Measurements from ENCODE around the gene PPP1R7.

The PPP1R7 gene

GRCh38 chr2:241118737-241119505 lies 31.3 kb upstream of the PPP1R7 start:
- no peak for DNase-seq

- no peak for DNase-seq
Observed at GRCh38 chr2:241120440-241120839, 29.8 kb upstream of the PPP1R7 start.

- DNase-seq, result no peak
Observed at GRCh38 chr2:241121008-241121407, 29.3 kb upstream of the PPP1R7 start.

GRCh38 chr2:241122376-241123002 lies 27.8 kb upstream of the PPP1R7 start:
- DNase-seq, result no peak

- peak in 18 of 56 donors; percentile 6 to 71 (median 24) for DNase-seq
Observed at GRCh38 chr2:241123816-241124536, 26.3 kb upstream of the PPP1R7 start.

DNA sequence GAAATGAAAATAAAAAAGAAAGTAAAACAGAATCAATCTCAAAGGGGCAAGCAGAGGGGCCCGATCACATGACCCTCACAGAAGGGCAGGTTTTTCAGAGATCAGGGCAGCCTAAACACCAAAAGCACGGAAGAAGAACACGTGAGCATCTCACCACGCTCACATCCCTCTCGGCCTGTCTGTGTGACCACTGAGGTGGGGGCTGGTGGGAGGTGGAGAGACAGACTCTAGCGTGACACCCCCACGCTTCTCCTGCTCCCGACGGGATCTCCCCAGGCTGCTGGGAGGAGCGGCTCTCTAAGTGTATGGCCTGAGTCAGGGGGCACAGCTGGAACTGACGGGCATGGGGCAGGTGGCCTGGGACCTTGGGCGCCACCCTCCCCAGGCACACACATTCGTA lies 24.6 kb upstream of the PPP1R7 start:
- DNase-seq, result no peak

GRCh38 chr2:241126201-241126611 lies 24.1 kb upstream of the PPP1R7 start:
- no peak for DNase-seq

- no peak for DNase-seq
Observed at GRCh38 chr2:241126771-241127202, 23.5 kb upstream of the PPP1R7 start.

DNA sequence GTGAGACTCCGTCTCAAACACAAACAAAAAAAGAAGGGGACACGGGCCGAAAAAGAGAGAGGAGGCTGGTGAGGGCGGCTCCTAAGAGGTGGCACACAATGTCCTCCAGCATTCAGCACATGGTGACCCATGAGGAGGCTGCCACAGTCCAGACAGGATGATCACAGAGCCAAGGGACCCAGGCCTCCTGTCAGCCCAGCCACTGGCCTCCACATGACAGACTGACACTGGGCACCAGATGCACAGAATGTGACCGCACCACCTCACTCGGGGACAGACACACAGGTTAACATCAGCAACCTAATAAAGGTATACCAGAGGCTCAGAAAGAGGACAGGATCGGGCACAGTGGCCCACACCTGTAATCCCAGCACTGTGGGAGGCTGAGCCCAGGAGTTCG lies 22.0 kb upstream of the PPP1R7 start:
- no peak for DNase-seq

GRCh38 chr2:241129086-241129871 lies 21.0 kb upstream of the PPP1R7 start:
- no peak for DNase-seq

GRCh38 chr2:241130316-241130715 lies 20.0 kb upstream of the PPP1R7 start:
- no peak for DNase-seq

DNA sequence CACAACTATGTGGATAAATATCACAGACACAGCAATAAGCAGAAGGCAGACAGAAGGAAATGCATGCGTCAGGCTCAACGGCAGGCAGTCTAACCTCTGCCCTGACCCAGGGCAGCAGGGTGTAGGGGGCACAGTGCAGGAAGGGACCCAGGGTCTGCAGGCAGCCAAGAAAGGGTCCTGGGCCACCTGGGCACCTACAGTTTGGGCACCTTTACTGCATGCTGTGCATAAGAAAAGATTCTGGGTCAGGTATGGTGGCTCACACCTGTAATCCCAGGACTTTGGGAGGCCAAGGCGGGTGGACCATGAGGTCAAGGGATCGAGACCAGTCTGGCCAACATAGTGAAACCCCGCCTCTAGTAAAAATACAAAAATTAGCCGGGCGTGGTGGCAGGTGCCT lies 18.7 kb upstream of the PPP1R7 start:
- DNase-seq, result no peak

DNA sequence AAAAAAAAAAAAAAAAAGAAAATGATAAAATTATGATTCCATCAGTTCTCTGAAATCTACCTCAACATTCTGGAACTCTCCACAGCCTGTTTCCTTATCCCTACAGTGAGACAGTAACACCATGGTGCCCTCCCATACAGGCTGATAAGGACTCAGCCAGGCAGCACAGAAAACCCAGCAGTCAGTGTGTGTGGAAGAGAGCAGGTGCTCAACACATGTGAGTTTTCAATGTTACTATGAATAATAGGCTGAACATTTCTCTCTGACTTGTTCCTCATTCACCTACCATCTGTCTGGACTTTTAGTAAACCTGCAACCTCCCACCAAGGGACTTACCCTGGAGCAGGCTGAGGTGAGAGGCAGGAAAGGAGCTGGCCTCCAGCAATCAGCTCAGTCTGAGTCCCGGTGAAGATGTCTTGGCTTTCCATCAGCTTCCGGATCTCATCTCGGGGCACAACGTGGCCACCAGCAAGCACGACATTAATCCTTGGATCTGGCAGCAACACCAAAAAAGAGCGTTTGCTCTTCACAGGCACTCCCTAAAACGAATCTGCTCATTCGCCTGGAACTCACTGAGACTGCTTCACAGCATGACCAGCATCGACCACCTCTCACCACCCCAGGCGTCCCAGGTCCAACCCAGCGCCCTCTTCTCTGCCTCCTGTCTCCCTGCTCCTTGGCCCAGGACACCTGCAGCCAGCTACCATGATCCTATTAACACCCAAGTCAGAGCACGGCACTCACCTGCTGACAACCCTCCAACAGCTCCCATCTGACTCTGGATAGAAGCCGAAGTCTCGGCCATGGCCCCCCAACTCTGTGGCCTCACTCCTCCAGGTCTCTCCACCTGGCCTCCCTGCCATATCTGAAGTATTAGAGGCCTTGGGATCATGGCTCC lies 17.5 kb upstream of the PPP1R7 start:
- DNase-seq, result no peak

GRCh38 chr2:241133436-241133820 lies 16.8 kb upstream of the PPP1R7 start:
- DNase-seq, result no peak

DNA sequence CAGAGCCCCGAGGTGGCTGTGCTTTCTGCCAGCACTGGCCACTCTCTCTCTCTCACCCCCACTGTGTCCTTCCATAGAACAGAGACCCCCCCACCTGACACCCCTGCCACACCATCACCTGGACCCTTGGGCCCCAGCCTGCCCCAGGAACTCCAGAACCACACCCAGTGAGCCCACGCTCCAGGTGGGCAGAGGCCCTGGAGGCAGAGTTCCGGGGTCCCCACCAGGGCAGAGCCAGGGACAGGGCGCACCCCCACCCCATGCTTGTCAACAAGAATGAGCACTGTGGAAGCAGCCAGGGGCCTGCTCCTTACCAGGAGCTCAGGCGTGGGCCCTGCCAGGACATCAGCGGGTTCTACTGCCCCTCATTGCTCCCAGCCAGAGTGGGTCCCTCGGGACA lies 15.6 kb upstream of the PPP1R7 start:
- DNase-seq, result no peak

- DNase-seq, result peak in 2 of 56 donors; percentile 23 to 26
Observed at GRCh38 chr2:241135737-241136136, 14.5 kb upstream of the PPP1R7 start.

- no peak for DNase-seq
Observed at GRCh38 chr2:241136191-241136590, 14.1 kb upstream of the PPP1R7 start.

GRCh38 chr2:241136661-241137260 lies 13.5 kb upstream of the PPP1R7 start:
- no peak for DNase-seq

GRCh38 chr2:241137276-241138190 lies 12.7 kb upstream of the PPP1R7 start:
- no peak for DNase-seq
